Neutrophil (primary cell): ENCODE measurements around the gene JAM3.

ENCODE experiments used
- H3K27ac ChIP-seq: fragments of 200-600 bp; sonication (generic); 2 replicates; pipeline ENCODE4 v1.5.1; 2016; ENCODE audit warnings: mild to moderate bottlenecking, moderate library complexity
- H3K27me3 ChIP-seq: fragments of 200-600 bp; sonication (generic); 2 replicates; pipeline ENCODE4 v1.6.0; 2016; ENCODE audit warnings: mild to moderate bottlenecking
- H3K36me3 ChIP-seq: fragments of 200-600 bp; sonication (generic); 2 replicates; pipeline ENCODE4 v1.5.1; 2017
- H3K4me1 ChIP-seq, 2 experiments: fragments of 200-600 bp in 1 of 2; sonication (generic) in 1 of 2; 1 replicate in 1 of 2; 2 replicates in 1 of 2; pipeline versions ENCODE4 v1.5.1 to v1.6.1; 2013 to 2016; ENCODE audit warnings: low read depth in 1 of 2, low read length in 1 of 2, mild to moderate bottlenecking in 1 of 2, moderate library complexity in 1 of 2; ENCODE audit not compliant: control insufficient read depth in 1 of 2, insufficient read depth in 1 of 2
- H3K4me3 ChIP-seq, 2 experiments: fragments of 200-600 bp in 1 of 2; sonication (generic) in 1 of 2; 1 replicate in 1 of 2; 2 replicates in 1 of 2; pipeline ENCODE4 v1.5.1; 2013 to 2016; ENCODE audit warnings: low read depth in 1 of 2, low read length in 1 of 2, mild to moderate bottlenecking in 1 of 2, moderate library complexity in 1 of 2
- H3K9me3 ChIP-seq: fragments of 200-600 bp; sonication (generic); 2 replicates; pipeline ENCODE4 v1.5.1; 2016
- CTCF ChIP-seq: fragments of 200-600 bp; sonication (generic); IDR thresholded peaks from 2 replicates; pipeline ENCODE4 v1.5.1; 2016; ENCODE audit warnings: antibody characterized with exemption

Gene JAM3

GRCh38 chr11:134040386-134041302 lies 28.2 kb upstream of the JAM3 start:
- H3K27me3 ChIP-seq, result peaks cover 45% of the 10 kb centered on the region
- H3K4me1 ChIP-seq, result no peaks in the 10 kb centered on the region
- H3K9me3 ChIP-seq, result no peaks in the 10 kb centered on the region
- no peak for TF ChIP-seq CTCF
- no peak overlapping the region for H3K27ac ChIP-seq
- no peak overlapping the region for H3K4me3 ChIP-seq
- H3K36me3 ChIP-seq, result no peaks in the 10 kb centered on the region

GRCh38 chr11:134041349-134041748 lies 27.5 kb upstream of the JAM3 start:
- H3K4me1 ChIP-seq, result no peaks in the 10 kb centered on the region
- no peaks in the 10 kb centered on the region for H3K36me3 ChIP-seq
- peaks cover 38% of the 10 kb centered on the region for H3K27me3 ChIP-seq
- no peak for TF ChIP-seq CTCF
- H3K4me3 ChIP-seq, result no peak overlapping the region
- H3K9me3 ChIP-seq, result no peaks in the 10 kb centered on the region
- H3K27ac ChIP-seq, result no peak overlapping the region

GRCh38 chr11:134041791-134042696 lies 26.8 kb upstream of the JAM3 start:
- H3K4me1 ChIP-seq, result no peaks in the 10 kb centered on the region

GRCh38 chr11:134043821-134044420 lies 25.0 kb upstream of the JAM3 start:
- Histone ChIP-seq H3K9me3 (no peaks in the 10 kb centered on the region), H3K36me3 (no peaks in the 10 kb centered on the region), H3K4me1 (no peaks in the 10 kb centered on the region), H3K27me3 (peaks cover 13% of the 10 kb centered on the region), H3K4me3 (no peak overlapping the region), H3K27ac (no peak overlapping the region)
- TF ChIP-seq CTCF, result no peak

More at GRCh38 chr11:134041791-134042696, 26.8 kb upstream of the JAM3 start:
- Histone ChIP-seq H3K27me3 (peaks cover 31% of the 10 kb centered on the region), H3K4me3 (no peak overlapping the region), H3K27ac (no peak overlapping the region), H3K9me3 (no peaks in the 10 kb centered on the region), H3K36me3 (no peaks in the 10 kb centered on the region)
- no peak for TF ChIP-seq CTCF

- no peaks in the 10 kb centered on the region for H3K9me3 ChIP-seq
- H3K4me3 ChIP-seq, result no peak overlapping the region
- no peaks in the 10 kb centered on the region for H3K4me1 ChIP-seq
- H3K36me3 ChIP-seq, result no peaks in the 10 kb centered on the region
- H3K27me3 ChIP-seq, result peaks cover 13% of the 10 kb centered on the region
- no peak overlapping the region for H3K27ac ChIP-seq
- TF ChIP-seq CTCF, result no peak
Observed at GRCh38 chr11:134044514-134045284, 24.2 kb upstream of the JAM3 start.
